GDM1 (cell line): ENCODE measurements around the gene DOCK4.

ENCODE experiments used
- DNase-seq: peaks from one replicate; lab custom pipeline; 2025; lab: John Stamatoyannopoulos, UW

DOCK4 gene

DNA sequence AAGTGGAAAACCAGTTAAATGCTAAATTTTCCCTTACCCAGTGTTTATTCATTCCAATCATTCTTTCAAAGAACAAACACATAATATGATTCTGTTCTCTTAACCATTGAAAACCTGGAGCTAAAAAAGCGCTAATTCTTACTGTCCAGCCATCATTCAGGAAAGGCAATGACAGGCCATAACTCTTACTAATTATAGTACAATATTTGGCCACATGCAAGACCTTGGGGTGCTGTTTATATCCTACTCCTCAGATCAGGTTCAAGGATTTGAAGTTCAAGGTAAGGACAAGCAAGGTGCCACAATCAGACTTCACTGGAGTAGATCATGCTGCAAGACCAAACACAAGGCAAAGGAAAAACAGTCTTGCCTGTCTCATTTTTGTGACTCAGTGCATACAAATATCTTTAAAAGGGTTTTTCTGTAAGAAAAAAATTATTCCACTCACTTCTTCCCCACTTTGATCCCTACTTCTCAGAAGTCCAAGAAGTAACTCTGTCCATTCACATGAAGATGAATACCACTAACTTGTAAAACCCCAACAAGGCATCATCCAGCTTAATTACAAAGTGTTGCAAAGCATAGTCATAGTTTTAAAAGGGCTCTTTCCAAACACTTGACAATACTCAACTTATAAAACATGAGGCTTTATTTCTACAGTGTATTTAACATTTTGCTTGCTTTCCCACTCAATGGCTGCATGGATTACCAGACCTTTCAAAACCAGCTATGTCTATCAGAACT is 153.0 kb downstream of the DOCK4 start:
- no peak for DNase-seq

DNA sequence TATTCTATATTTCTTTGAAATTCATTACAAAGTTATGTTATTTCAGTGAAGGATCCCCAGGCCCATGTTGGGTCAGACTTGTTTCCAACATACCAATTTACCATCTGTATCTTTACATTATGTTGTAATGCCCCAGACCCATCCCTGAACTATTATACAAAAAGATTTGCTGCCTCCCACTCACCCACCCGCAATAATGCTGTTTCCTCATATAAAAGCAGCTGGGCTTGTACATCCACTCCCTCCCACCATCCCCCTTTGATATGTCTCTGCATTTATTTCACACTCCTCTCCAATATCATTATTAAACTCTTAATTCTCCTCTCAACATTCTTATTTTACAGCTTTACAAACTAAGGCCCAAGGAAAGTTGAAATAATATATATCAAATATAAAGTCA is 153.7 kb downstream of the DOCK4 start:
- no peak for DNase-seq

DNA sequence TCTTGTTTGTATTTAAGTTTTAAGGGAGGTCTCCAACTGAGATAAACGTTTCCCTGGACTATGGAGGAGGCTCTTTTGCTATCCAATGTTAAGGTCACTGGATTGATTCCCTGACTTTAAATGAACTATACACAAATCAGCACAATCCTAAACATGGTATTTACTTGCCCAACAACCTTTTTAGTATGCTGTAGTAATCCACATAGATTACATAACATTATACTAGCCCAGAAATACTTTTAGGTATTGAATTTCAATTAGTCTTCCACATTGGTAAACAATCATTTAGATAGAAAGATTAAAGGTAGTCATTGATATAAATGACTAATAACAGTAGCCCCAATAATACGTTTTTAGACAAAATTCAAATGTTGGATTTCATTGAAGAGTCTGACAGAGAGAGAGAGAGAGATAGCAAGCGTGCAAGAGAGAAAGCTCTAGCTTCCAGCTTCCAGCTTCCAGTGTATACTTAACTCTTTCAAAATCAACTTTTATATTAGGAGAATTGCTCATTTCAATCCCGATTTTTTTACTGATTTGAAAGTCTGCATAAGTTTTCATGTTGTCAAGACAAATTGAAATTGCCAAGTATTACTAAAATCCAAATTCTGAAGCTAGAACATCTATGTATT is 155.8 kb downstream of the DOCK4 start:
- DNase-seq, result no peak

- no peak for DNase-seq
Measured at GRCh38 chr7:112049555-112050249, 156.5 kb downstream of the DOCK4 start.

- DNase-seq, result no peak
Measured at GRCh38 chr7:112047421-112047820, 158.8 kb downstream of the DOCK4 start.

- DNase-seq, result no peak
Measured at GRCh38 chr7:112045222-112045621, 161.0 kb downstream of the DOCK4 start.

GRCh38 chr7:112042631-112043030 is 163.6 kb downstream of the DOCK4 start:
- no peak for DNase-seq

DNA sequence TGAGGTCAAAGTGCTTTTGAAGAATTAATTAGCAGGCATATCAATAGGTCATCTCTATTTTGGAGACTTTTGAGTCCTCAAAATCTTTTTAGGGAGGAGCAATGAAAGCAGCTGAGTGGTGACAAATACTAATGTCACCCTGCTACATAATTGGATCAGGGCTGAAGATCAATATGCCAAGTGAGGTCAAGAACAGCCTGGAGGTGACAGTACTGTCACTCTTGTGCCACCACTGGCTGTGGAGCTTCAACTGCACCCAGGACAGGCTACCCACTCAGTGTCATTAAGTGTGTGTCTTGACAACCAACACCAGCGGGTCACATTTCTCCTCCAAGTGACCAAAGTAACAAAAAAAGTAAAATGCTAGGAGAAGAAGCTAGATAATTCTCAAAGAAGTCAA is 167.8 kb downstream of the DOCK4 start:
- no peak for DNase-seq

GRCh38 chr7:112036071-112036470 is 170.1 kb downstream of the DOCK4 start:
- no peak for DNase-seq

DNA sequence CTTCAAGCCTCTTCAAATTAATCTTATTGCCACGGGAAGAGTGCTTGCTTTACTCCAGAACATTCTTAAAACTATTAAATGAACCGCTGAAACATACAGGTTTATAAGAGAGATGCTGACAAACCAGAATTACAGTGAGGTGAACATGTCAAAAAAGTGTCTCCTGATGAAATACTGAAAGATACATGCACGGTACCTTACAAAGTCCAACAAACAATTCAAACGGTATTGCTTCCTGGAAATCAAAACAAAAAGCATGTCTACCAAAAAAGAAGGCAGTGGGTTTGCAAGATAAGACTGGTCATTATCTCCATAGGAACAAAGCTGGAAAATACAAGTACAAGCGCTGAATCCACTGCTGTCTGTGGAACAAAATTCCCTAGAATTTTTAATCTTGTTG is 174.5 kb downstream of the DOCK4 start:
- DNase-seq, result no peak

GRCh38 chr7:112025556-112025955 is 180.6 kb downstream of the DOCK4 start:
- no peak for DNase-seq

GRCh38 chr7:112023786-112024185 is 182.4 kb downstream of the DOCK4 start:
- DNase-seq, result no peak

- no peak for DNase-seq
Measured at GRCh38 chr7:112023282-112023681, 182.9 kb downstream of the DOCK4 start.

DNA sequence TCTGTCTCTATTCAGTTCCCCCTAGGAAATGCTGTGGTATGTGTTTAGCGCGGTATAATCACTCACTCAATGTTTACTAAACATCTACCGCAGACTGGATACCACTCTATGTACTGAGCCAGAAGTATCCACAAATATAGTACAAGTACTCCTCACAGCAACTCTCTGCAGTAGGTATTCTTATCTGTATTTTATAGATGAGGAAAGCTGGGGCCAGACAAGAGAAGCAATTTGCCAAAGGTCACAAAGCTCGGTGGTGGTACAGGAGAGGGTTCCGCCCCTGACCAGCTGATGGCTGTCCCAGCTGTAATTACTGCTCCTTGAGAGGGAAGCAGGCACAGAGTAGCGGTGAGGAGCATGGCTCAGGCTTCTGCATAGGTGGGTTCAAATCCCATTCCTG is 184.1 kb downstream of the DOCK4 start:
- DNase-seq, result no peak

- DNase-seq, result no peak
Measured at GRCh38 chr7:112021379-112022044, 184.7 kb downstream of the DOCK4 start.

DNA sequence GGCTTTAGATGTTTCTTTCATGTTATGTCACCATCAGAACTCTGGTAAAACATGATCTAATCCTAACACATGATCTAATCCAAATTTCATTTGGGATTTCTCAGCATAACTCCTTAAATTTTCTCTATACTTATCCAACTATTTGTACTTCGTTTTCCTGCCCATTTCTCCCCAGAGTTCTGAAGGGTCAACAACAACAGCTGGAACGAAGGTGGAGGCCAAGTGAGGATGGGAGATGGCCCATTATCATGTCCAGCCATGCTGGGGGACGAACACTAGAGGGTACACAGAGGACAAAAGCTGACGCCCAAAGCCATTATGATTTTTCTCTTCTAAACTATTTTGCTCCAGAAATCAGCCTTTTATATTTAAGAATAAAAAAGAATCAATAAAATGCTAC is 185.4 kb downstream of the DOCK4 start:
- DNase-seq, result no peak

DNA sequence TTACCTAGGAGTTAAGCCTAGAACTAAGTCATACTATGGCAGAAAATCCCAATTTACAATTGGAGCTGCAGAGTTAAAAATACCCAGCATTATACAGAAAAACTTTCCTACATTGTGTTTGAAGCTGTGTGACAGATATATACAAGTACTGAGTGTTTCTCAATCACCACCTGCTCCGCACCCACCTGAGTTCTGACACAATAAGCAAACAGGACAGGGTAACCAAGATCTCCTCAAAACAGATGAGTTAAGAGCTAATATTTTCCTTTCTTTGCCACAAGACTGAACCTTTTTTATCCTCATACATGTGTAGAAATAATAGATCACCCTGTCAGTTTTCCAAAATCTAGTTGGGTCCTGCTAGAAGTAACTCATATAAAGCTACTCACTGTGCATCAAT is 186.3 kb downstream of the DOCK4 start:
- no peak for DNase-seq

DNA sequence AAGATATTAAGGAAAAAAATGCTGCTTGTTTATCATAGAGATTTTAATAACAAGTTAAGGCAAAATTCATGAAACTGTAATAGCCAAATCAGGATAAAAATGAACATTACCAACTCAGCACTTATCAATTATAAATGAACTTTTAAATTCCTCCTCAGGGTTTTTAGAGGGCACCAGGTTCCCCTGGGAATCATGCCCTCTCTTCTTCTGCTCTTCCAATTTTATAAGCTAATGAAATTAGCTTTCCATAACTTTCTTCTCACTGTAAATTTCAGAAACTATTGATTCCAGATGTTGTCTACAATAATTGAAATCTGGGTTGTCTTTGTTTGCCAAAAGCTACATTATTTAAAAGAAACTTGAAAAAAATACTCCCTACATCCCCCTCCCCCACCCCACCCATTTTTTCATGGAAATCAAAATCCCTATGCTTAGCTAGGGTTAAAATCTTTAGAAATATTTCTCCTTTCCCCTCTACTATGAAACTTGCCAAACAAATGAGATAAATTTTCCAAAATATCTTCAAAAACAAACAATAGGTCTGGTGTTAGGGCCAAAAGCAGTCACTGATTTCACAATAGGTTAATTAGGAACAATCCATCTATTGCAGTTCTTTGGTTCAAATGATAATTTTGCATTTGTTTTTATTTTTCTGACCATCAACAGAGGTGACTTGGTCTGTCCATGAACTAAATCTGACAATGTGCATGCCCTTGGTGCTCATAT is 187.7 kb downstream of the DOCK4 start:
- no peak for DNase-seq

DNA sequence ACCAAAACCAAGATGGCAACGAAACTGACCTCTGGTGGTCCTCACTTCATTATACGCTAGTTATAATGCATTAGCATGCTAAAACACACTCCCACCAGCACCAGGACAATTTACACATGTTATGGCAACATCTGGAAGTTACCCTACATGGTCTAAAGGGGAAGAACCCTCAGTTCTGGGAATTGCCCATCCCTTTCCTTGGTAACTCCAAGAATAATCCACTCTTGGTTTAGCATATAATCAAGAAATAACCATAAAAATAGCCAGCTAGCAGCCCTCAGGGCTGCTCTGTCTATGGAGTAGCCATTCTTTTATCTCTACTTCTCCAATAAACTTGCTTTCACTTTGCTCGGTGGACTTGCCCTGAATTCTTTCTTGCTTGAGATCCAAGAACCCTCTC is 191.1 kb downstream of the DOCK4 start:
- DNase-seq, result no peak

GRCh38 chr7:112014347-112014746 is 191.9 kb downstream of the DOCK4 start:
- no peak for DNase-seq

GRCh38 chr7:112013274-112013673 is 192.9 kb downstream of the DOCK4 start:
- no peak for DNase-seq

- no peak for DNase-seq
Measured at GRCh38 chr7:112012242-112012641, 194.0 kb downstream of the DOCK4 start.
